Measurements from ENCODE around the gene PDLIM7. TPM values are rescaled to one million over a fixed set of nuclear protein-coding genes. Genes with fewer than 3 reads are reported as not detected.

The PDLIM7 gene
- total and polyA plus RNA-seq, 4 donors, result 49.2 to 124 (median 83.5) TPM

GRCh38 chr5:177470759-177471536 lies 26.5 kb downstream of the PDLIM7 start:
- no peak for ATAC-seq (ENCODE audit: insufficient read depth, low FRiP score)

GRCh38 chr5:177469750-177470525 lies 27.5 kb downstream of the PDLIM7 start:
- no peak overlapping the region for H3K27ac ChIP-seq (ENCODE audit: low read depth in 1 of 2, low read length in 1 of 2)
- peaks cover 0 to 4% (median 0%) of the 10 kb centered on the region in 4 donors for H3K9me3 ChIP-seq (ENCODE audit: control insufficient read depth in 4 of 4, insufficient read depth in 3 of 4, low read length in 3 of 4)
- ATAC-seq (ENCODE audit: insufficient read depth, low FRiP score), result no peak
- H3K4me1 ChIP-seq (ENCODE audit: control insufficient read depth in 5 of 5, insufficient read depth in 5 of 5, low read length in 5 of 5), result peaks cover 0 to 35% (median 12%) of the 10 kb centered on the region in 5 donors
- TF ChIP-seq CTCF (IDR thresholded peaks at IDR 0.05; ENCODE audit: control extremely low read depth, extremely low read depth), result no peak
- H3K36me3 ChIP-seq (ENCODE audit: control insufficient read depth in 4 of 4, insufficient read depth in 4 of 4, low read length in 4 of 4), result peaks cover 0 to 36% (median 18%) of the 10 kb centered on the region in 4 donors
- no peak overlapping the region for H3K9ac ChIP-seq (ENCODE audit: insufficient read depth in 1 of 2, low read length in 2 of 2)
- no peak for DNase-seq
- no peak overlapping the region for H3K4me3 ChIP-seq
- H3K27me3 ChIP-seq (ENCODE audit: control insufficient read depth in 3 of 3, insufficient read depth in 3 of 3, low read length in 2 of 3), result no peaks in the 10 kb centered on the region
- WGBS, 2 donors, result 71 to 81% methylated on average over 8 of the region's 8 CpGs

More at GRCh38 chr5:177470759-177471536, 26.5 kb downstream of the PDLIM7 start:
- H3K27ac ChIP-seq (ENCODE audit: low read depth in 1 of 2, low read length in 1 of 2), result no peak overlapping the region
- peaks cover 0 to under 1% (median 0%) of the 10 kb centered on the region in 4 donors for H3K9me3 ChIP-seq (ENCODE audit: control insufficient read depth in 4 of 4, insufficient read depth in 3 of 4, low read length in 3 of 4)
- H3K36me3 ChIP-seq (ENCODE audit: control insufficient read depth in 4 of 4, insufficient read depth in 4 of 4, low read length in 4 of 4), result peaks cover 0 to 27% (median 16%) of the 10 kb centered on the region in 4 donors
- H3K9ac ChIP-seq (ENCODE audit: insufficient read depth in 1 of 2, low read length in 2 of 2), result no peak overlapping the region
- H3K27me3 ChIP-seq (ENCODE audit: control insufficient read depth in 3 of 3, insufficient read depth in 3 of 3, low read length in 2 of 3), result no peaks in the 10 kb centered on the region
- H3K4me3 ChIP-seq, result no peak overlapping the region
- no peak for DNase-seq
- WGBS, 2 donors, result 87 to 88% methylated on average over 10 of the region's 10 CpGs
- TF ChIP-seq CTCF (IDR thresholded peaks at IDR 0.05; ENCODE audit: control extremely low read depth, extremely low read depth), result no peak
- H3K4me1 ChIP-seq (ENCODE audit: control insufficient read depth in 5 of 5, insufficient read depth in 5 of 5, low read length in 5 of 5), result peaks cover 0 to 35% (median 12%) of the 10 kb centered on the region in 5 donors

GRCh38 chr5:177468685-177469628 lies 28.4 kb downstream of the PDLIM7 start:
- ATAC-seq (ENCODE audit: insufficient read depth, low FRiP score), result no peak
- WGBS, 2 donors, result 77 to 87% methylated on average over 24 of the region's 25 CpGs
- Histone ChIP-seq H3K36me3 (ENCODE audit: control insufficient read depth in 4 of 4, insufficient read depth in 4 of 4, low read length in 4 of 4) (peaks cover 0 to 36% (median 18%) of the 10 kb centered on the region in 4 donors), H3K4me3 (no peak overlapping the region), H3K4me1 (ENCODE audit: control insufficient read depth in 5 of 5, insufficient read depth in 5 of 5, low read length in 5 of 5) (peaks cover 0 to 25% (median 10%) of the 10 kb centered on the region in 5 donors), H3K27ac (ENCODE audit: low read depth in 1 of 2, low read length in 1 of 2) (no peak overlapping the region), H3K9ac (ENCODE audit: insufficient read depth in 1 of 2, low read length in 2 of 2) (no peak overlapping the region), H3K9me3 (ENCODE audit: control insufficient read depth in 4 of 4, insufficient read depth in 3 of 4, low read length in 3 of 4) (peaks cover 0 to 4% (median 0%) of the 10 kb centered on the region in 4 donors), H3K27me3 (ENCODE audit: control insufficient read depth in 3 of 3, insufficient read depth in 3 of 3, low read length in 2 of 3) (no peaks in the 10 kb centered on the region)
- TF ChIP-seq CTCF (IDR thresholded peaks at IDR 0.05; ENCODE audit: control extremely low read depth, extremely low read depth), result no peak
- no peak for DNase-seq
